GM19372 (cell line): Measurements from ENCODE around the gene ACSM6.

ENCODE experiments used
- ATAC-seq: cut with Tn5 transposase; IDR thresholded peaks from one replicate; pipeline ENCODE4 v1.9.1; 2021; ENCODE audit warnings: mild to moderate bottlenecking, low read depth, moderate library complexity; ENCODE audit not compliant: unreplicated experiment

ACSM6 gene

DNA sequence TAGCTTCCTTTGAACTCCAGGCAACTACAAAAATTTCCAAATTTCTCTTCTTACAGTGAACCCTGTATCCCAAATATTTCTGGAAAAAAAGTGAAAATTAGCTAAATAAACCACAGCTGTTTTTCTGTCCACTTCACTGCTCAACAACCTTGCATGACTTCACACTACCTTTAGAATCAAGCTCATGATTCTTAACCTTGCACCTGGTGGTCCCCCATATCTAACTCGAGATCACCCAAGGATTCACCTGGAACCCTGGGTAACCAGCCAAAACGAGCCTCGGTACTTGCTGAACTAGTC lies 49.2 kb downstream of the ACSM6 start:
- no peak for ATAC-seq

DNA sequence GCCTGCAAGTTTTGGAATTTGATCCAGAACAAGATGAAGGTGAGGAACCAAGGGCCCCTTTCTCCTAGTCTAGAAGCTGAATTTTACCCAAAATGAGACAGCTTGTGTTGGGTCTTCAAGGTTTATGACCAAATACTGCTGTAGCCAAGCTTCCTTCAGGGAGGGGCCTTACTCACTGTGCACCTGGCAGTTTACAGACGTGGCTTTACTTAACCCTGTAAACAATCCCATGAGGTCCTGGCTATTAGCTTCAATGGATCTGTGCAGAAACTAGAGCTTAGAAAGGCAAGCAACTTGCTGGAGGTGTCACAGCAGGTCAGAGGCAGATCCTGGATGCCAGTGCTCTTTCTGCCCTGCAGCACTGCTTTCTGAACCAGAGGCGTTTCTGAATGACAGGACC lies 50.1 kb downstream of the ACSM6 start:
- ATAC-seq, result no peak

DNA sequence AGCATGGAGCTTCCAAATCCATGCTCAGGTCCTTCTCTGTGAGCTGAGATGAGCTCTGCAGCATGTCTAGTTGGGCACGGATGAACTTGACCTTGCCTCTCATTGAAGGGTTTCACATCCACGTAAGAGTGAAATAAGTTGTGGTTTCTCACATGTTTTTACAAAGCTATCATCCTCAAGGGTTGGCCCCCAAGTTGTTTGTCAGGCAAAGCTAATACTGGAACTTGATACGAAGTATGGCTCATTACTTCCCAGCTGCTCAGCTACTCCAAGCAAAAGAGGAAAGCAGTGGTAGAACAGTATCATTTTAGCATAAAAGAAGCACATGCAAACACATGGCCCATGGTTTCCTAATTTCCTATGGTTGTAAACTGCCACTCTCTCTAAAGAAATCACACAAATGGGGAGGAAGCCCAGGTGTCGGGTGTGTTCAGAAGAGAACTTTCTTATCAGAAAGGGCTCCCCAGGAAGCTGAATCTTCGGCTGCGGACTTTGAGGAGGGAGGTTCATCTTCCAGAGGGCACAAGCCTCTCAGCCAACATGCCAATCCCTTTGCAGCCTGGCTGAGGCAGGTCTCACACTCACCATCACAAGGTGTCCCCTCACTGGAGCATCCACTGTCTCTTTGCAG lies 51.5 kb downstream of the ACSM6 start:
- ATAC-seq, result peak; percentile 82

DNA sequence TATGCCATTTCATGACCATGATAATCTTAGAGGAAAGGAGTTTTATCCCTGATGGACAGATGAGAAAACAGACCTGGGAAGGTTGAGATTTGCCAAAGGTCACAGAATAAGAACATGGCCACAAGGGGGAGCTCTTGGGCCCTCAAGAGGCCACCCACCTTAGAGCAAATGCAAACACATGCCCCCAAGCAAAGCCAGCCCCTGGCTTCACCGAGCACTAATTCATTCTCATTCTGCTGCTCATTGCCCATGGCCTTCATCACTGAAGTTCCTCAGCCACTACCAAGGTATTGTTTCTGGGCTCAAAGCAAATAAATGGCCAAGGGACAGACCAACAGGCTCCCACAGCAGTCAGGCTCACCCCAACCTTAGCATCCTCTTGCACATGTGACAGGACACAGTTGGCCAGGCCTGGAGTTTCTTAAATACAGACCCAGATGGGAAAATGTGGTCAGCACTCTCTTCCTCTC lies 52.6 kb downstream of the ACSM6 start:
- ATAC-seq, result no peak

DNA sequence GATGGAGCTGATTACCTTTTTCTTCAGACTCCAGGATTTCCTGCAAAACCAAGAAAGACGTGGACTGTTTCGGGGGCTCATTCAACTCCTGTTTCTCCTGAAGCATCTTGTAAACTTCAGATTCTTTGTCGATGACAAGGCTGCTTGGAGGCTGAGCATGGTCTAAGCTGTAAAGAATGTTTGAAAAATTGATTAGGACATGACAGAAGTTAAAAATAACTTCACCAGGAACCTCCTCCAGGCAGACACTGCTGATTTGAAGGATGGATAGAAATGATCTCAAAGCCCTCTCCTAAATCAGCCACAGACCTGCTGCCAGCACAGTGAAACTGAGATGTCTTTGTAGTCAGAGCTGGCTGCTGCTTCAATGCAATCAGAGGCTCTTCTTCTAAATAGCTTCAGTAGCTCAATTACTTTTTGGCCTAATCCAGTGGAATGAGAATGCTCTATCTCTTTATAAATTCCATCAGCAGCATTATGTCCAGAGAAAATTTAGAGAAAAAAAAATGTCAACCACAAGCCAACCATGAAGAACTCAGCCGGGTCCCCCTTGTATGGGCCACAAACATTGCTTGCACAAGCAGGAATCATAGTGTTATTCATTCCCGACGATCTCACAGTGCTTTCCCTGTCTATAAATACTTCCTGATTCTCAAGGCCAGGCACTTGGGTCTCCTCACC lies 53.3 kb downstream of the ACSM6 start:
- no peak for ATAC-seq

DNA sequence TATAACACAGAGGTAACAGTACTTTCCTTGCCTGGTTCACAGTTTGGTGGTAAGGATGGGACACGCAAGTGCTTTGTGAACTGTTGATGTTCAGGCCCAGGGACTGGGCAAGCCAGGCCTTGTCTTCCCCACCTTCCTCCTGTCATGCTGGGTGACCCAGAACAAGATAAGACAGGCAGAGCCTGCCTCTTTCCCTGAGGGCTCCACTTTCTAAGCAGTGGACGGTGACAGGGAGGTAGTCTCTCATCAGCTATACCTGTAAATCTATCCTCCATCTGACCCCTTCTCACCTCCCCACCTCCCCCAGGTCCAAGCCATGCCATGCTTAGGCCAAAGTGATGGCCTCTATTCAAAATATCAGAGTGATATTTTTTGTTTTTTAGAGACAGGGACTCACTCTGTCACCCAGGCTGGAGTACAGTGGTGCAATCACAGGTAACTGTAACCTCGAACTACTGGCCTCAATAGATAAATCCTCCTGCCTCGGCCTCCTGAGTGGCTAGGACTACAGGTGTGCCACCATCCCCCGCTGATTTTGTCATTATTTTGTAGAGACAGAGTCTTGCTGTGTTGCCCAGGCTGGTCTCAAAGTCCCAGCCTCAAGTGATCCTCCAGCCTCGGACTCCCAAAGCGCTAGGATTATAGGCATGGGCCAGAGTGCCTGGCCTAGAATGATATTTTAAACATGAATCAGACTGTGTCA lies 54.0 kb downstream of the ACSM6 start:
- no peak for ATAC-seq

DNA sequence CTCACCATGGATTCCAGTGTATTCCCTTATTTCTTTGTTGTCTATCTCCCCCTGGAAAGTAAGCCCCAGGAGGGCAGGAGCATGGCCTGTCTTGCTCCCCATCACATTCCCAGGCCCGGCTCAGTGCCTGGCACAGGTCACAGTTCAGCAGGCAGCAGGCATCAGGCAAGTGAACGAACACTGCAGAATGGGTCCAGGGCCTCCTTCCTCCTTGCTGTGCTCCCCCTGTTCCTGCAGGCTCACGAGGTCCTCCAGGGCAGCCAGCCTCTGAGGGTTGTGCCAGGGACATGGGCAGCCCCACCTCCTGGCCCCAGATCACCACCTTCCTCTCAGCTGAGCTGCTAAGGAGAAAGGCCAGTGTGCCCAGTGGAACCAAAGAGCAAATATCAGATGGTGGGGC lies 55.0 kb downstream of the ACSM6 start:
- no peak for ATAC-seq

DNA sequence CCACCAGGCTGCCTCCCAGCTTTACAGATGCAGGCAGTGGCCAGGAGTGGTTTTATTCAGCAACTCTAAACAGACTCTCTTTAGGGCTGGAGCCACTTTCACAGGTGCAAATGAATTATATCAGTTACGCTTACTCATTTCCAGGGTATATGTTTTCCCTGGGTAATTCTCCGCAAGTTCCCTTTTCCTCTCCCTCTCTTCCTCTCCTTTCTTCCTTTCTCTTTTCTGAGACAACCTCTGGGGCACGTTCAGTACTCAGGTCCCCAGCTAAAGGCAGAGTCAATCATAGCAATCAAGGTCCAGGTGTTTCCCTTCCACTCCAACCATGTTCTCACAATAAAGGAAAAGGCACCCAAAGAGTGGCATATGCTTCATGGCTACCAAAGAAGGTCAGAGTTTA lies 55.4 kb downstream of the ACSM6 start:
- ATAC-seq, result no peak

DNA sequence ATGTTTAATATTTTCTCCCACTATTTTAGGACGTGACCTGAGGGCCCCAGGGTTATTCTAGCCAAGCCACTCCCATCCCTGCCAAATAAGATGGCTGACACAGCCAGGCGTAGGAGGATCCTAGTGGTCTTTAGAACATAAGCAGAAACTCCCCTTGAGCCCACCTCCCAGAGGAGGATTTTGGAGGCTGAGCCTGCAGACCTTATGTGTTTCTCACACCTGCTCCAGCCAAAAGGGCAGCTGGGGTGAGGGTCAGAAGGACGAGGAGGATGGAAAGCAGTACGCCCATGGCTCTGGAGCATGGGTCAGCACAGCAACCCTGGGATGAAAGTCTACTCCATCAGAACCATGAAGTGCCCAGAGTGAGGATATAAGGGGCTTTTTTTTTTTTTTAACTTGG lies 56.8 kb downstream of the ACSM6 start:
- ATAC-seq, result no peak

DNA sequence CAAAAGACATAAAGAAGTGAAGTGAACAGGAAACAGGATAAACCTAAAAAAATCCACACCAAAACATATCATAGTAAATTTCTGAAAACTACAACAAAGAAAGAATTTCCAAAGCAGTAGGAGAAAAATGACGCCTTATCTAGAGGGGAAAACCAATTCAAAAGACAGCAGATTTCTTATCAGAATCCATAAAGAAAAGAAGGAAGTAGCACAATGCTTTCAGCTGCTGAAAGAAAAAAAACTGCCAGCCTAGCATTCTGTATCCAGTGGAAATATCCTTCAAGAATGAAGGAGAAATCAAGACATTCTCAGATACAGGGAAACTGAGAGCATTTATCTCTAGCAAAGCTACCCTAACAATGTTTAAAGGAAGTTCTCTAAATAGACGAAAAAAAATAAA lies 59.0 kb downstream of the ACSM6 start:
- no peak for ATAC-seq

DNA sequence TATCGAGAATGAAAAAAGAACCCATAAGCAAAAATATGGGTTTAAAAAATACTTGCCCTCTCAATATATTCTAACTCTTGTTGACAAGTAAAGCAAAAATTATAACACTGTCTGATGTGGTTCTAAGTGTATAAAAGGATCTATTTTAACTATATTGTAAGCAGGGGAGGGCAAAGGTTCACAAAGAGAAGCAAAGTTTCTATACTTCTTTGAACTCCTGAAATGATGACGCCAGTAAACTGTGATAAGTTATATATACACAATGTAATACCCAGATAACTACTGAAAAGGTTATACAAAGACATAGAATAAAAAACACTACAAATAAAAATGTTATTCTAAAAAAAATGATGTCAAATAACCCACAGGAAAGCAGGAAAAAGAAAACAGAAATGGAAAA lies 59.6 kb downstream of the ACSM6 start:
- ATAC-seq, result no peak

DNA sequence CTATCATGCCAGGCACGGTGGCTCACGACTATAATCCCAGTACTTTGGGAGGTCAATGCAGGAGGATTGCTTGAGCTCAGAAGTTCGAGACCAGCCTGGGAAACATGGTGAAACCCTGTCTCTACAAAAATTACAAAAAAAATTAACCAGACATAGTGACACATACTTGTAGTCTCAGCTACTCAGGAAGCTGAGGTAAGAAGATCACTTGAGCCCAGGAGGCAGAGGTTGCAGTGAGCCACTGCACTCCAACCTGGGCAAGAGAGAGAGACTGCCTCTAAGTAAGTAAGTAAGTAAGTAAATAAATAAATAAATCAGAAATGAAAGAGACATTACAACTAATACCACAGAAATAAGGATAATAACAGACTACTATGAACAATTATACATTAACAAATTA lies 60.6 kb downstream of the ACSM6 start:
- no peak for ATAC-seq

DNA sequence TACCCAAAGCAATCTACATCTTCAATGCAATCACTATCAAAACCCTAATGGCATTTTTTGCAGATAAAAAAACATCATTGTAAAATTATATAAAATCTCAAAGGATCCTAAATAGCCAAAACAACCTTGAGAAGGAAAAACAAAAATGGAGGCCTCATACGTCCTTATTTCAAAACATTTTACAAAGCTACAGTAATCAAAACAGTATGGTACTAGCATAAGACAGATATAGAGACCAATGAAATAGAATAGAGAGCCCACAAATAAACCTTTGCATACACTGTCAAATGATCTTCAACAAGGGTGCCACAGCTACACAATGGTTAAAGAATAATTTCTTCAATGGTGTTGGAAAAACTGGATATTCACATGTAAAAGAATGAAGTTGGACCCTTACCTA lies 62.2 kb downstream of the ACSM6 start:
- no peak for ATAC-seq

DNA sequence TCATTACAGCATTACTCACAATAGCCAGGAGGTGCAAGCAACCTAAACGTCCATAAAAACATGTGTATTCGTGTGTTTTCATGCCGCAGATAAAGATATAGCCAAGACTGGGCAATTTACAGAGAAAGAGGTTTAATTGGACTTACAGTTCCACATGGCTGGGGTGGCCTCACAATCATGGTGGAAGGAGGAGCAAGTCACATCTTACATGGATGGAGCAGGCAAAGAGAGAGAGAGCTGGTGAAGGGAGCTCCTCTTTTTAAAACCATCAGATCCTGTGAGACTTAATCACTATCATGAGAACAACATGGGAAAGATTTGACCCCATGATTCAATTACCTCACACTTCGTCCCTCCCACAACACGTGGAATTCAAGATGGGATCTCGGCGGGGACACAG lies 63.8 kb downstream of the ACSM6 start:
- no peak for ATAC-seq

DNA sequence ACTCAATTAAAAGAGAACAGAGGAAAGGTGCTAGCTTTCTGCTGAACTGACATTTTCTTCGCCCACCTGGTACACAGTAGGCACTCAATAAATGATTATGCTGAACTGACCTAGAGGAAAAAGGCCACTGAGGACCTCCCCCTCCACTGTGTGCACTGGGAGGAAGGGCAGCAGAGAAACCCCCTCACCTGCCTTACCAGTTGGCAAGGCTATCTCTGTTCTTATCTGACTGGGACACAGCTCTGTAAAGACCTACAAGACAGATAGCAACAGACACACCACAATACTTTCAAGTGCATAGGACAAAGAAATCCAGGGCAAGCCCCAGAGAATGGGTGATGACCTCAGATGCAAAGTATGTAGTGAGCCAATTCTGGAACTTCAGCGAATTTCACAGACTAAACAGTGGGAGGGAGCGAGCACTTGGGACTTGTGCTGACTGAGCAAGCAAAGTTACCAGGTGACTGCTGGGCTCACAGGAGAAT lies 66.4 kb downstream of the ACSM6 start:
- ATAC-seq, result no peak

DNA sequence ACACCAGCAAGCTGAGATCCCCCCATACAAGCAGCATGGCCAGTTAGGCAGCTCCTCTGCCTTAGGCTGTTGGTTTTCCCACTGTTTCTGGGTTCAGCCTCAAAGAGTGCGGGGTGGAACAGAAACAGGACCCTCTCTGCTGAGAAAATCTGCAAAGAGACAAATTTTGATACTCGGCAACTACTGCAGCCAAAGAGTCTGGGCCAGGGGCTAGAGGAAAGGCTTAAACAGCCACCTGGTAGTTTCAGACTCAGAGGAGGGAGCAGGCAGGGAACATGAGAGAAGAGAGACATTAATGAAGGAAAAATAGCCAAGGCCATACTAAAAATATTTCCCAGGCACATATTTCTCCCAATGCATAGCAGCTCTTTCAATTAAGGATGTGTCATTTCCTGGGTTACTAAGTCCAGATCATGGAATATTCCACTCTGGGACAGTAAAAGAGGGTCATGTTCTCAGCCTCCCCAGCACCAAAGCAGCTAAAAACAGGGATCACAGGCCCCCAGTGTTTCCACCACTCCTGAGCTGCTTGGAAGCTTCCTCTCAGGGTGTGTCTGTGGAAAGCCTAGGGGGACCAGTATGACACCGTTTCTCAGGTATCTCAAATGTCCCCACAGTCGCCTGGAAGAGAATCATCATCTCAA lies 67.0 kb downstream of the ACSM6 start:
- ATAC-seq, result no peak

DNA sequence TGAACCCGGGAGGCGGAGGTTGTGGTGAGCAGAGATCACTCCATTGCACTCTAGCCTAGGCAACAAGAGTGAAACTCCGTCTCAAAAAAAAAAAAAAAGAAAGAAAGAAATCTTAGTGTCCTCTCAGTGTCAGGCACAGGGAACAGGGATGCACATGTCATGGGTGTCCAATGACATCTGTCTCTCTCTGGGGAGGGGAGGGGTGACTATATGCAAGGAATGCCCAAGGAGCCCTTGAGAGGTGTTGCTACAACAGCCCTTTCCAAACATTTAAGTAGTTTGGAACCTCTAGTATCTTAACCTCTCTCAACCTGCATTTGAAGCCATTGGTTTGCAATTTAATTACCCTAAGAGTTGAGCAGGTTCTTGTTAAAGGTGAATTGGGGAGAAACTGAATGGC lies 67.9 kb downstream of the ACSM6 start:
- no peak for ATAC-seq

DNA sequence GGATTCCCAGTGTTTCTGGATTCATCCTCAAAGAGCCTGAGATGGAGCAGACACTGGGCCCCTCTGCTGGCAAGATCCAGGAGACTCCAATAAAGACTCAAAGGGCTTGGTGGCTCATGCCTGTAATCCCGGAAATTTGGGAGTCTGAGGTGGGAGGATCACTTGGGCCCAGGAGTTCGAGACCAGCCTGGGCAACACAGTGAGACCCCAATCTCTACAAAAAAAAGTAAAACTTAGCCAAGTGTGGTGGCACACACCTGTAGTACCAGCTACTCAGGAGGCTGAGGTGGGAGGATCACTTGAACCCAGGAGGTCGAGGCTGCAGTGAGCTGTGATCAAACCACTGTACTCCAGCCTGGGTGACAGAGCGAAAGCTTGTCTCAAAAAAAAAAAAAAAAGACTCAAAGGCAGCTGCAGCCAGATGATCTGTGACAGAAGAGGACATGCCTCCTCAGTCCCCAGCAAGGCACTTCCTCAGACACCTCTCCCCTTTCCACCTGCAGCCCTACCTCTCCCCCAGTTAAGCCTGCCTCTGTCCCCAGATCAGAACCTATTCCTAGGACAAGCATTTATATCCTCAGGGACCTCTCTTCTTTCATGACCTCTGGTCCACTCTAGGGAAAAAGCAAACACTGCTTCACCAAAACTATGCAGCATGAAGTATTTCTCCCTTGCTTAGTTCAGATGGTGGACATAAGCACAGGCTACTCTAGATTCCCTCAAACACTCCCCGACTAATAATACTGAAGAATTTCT lies 68.9 kb downstream of the ACSM6 start:
- ATAC-seq, result no peak

DNA sequence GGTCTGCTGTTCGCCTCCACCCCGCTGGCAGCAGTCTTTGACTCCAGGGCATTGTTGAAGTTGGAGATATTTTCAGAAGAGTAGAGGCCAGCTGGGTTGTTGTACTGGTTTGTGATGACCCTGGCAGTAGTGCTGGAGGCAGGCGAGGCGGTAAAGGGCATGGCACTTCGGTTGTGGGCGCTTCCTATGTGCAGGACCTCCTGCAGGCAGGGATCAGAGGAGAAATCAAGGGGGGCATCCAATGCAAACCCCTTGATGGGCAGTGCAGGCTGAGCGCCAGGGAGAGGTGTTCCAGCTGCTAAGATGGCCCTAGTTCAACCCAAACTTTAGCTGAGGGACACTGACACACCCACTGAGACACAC lies 69.8 kb downstream of the ACSM6 start:
- no peak for ATAC-seq

DNA sequence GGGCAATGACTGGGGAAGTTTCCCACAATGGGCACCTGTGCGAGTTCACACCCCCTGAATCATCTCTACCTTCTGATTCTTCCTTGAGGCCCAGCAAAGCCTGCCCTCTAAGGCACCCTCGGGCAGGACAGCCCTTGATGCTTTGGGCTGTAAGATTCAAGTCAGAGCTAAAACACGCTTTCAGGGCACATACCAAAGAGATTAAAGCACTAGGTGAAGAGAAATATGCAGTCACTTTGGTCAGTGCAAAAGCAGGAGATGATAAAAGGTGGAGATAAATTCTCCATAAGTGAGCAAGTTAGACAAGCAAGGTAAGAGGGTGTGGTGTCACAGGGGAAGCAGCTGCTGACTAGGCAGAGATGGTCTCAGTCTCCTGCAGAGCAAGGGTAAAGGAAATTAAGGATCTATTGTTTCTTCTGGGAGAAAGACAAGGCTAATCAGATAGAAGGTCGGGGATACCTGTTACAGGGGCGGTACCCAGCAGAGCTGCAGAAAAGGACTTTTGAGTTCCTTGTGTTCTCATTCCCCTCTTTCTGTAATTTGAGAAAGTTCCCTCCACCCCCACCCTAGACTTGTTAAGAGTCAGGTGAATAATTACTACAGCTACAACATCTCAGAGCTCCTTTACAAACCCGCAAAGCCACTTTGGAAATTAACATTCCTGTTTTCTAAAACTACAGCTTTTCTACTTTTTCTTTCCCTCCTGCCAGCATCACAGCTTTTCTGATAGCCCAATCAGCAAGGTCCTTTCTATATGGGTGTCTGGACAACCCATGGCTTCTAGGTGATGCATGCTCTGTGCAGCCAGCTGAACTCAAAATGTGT lies 70.4 kb downstream of the ACSM6 start:
- ATAC-seq, result no peak
